Calu3 (cell line): Measurements from ENCODE around the gene PDGFD. TPM values are rescaled to one million over a fixed set of nuclear protein-coding genes. Genes with fewer than 3 reads are reported as not detected.

Experiments
- BruUV-seq: library from RNA; stranded (reverse); fragments of 400-500 nt; replicated peaks from 2 replicates; lab custom pipeline; 2021; lab: Mats Ljungman, UMichigan
- CTCF ChIA-PET: fragments of 300-600 bp; sonication (Branson Sonifier 250); formaldehyde crosslinking; loops from one replicate; lab custom pipeline; 2022; ENCODE audit warnings: antibody characterized with exemption; lab: Charles Lee
- DNase-seq: peaks from one replicate; pipeline ENCODE4 v3.0.0; 2022
- H3K27ac Mint-ChIP-seq: one replicate; pipeline ENCODE4 v1.8.0; 2022; ENCODE audit warnings: mixed read lengths; ENCODE audit not compliant: unreplicated experiment
- H3K27me3 Mint-ChIP-seq: one replicate; pipeline ENCODE4 v1.8.0; 2022; ENCODE audit warnings: mixed read lengths; ENCODE audit not compliant: unreplicated experiment
- H3K36me3 Mint-ChIP-seq: one replicate; pipeline ENCODE4 v1.8.0; 2022; ENCODE audit warnings: mild to moderate bottlenecking, moderate library complexity, mixed read lengths; ENCODE audit not compliant: insufficient read depth, unreplicated experiment
- H3K4me1 Mint-ChIP-seq: one replicate; pipeline ENCODE4 v1.8.0; 2022; ENCODE audit warnings: mild to moderate bottlenecking, low read depth, mixed read lengths; ENCODE audit not compliant: unreplicated experiment
- H3K4me3 Mint-ChIP-seq: one replicate; pipeline ENCODE4 v1.8.0; 2022; ENCODE audit warnings: mild to moderate bottlenecking, low read depth, moderate library complexity, mixed read lengths; ENCODE audit not compliant: unreplicated experiment
- H3K9me3 Mint-ChIP-seq: one replicate; pipeline ENCODE4 v1.8.0; 2022; ENCODE audit warnings: low read depth, mixed read lengths; ENCODE audit not compliant: unreplicated experiment
- CTCF ChIP-seq: fragments of 200-600 bp; IDR thresholded peaks from one replicate; pipeline ENCODE4 v1.8.0; 2022; ENCODE audit warnings: antibody characterized with exemption; ENCODE audit not compliant: unreplicated experiment
- intact Hi-C: fragments of 100-400 bp; cut with micrococcal nuclease; formaldehyde crosslinking; loops from one replicate; pipeline ENCODE4 v1.10.0; 2022; ENCODE audit not compliant: unreplicated experiment
- total RNA-seq: library from RNA; stranded (reverse); gene quantifications from 2 replicates; pipeline ENCODE4 v1.2.3, GENCODE V29; 2022

Gene PDGFD
- total RNA-seq, 1 experiment from 2014 or later: 5.1 TPM

- Mint-ChIP-seq H3K4me3 (no peak overlapping the region), H3K9me3 (no peaks in the 10 kb centered on the region), H3K36me3 (no peaks in the 10 kb centered on the region), H3K4me1 (peaks cover 2% of the 10 kb centered on the region), H3K27me3 (no peaks in the 10 kb centered on the region), H3K27ac (no peak overlapping the region)
- intact Hi-C loops: no loop called here
- CTCF ChIA-PET: no interaction called here
- no TSS peak for BruUV-seq
- no peak for TF ChIP-seq CTCF
- no peak for DNase-seq
These were observed 265.9 kb downstream of the PDGFD start for GRCh38 chr11:103898065-103898464.

- CTCF ChIA-PET: no interaction called here
- H3K4me1 Mint-ChIP-seq: peaks cover 10% of the 10 kb centered on the region
- no peak overlapping the region for H3K27ac Mint-ChIP-seq
- no peak overlapping the region for H3K4me3 Mint-ChIP-seq
- no peak for TF ChIP-seq CTCF
- no peak for DNase-seq
- H3K36me3 Mint-ChIP-seq: no peaks in the 10 kb centered on the region
- no peaks in the 10 kb centered on the region for H3K27me3 Mint-ChIP-seq
- BruUV-seq: no TSS peak
- intact Hi-C loops: no loop called here
- peaks cover 4% of the 10 kb centered on the region for H3K9me3 Mint-ChIP-seq
These were observed 266.6 kb downstream of the PDGFD start for GRCh38 chr11:103897160-103897936.

GRCh38 chr11:103895106-103895505 is 268.8 kb downstream of the PDGFD start:
- no peak for TF ChIP-seq CTCF
- H3K4me3 Mint-ChIP-seq: no peak overlapping the region
- no TSS peak for BruUV-seq
- CTCF ChIA-PET: no interaction called here
- H3K9me3 Mint-ChIP-seq: peaks cover 4% of the 10 kb centered on the region
- intact Hi-C loops: no loop called here
- H3K4me1 Mint-ChIP-seq: peaks cover 17% of the 10 kb centered on the region
- H3K27me3 Mint-ChIP-seq: no peaks in the 10 kb centered on the region
- no peak overlapping the region for H3K27ac Mint-ChIP-seq
- no peaks in the 10 kb centered on the region for H3K36me3 Mint-ChIP-seq
- no peak for DNase-seq

GRCh38 chr11:103894673-103895072 is 269.3 kb downstream of the PDGFD start:
- Mint-ChIP-seq H3K4me3 (no peak overlapping the region), H3K27me3 (no peaks in the 10 kb centered on the region), H3K36me3 (no peaks in the 10 kb centered on the region), H3K9me3 (peaks cover 4% of the 10 kb centered on the region), H3K27ac (no peak overlapping the region), H3K4me1 (peaks cover 17% of the 10 kb centered on the region)
- intact Hi-C loops: no loop called here
- no peak for TF ChIP-seq CTCF
- CTCF ChIA-PET: no interaction called here
- no peak for DNase-seq
- no TSS peak for BruUV-seq
